ENCODE measurements around the gene CELF1.
A peak's percentile ranks its signal among the peaks of the same experiment; 100 is the strongest.

CELF1 gene

GRCh38 chr11:47552566-47553405, at the start of gene CELF1:
TSS of gene CELF1 (minus strand) at chr11:47553132. CDS start at chr11:47499523, 53,609 bp downstream.
- peak; percentile 69 for DNase-seq

- DNase-seq, result no peak
These were observed 47.0 kb upstream of the CELF1 start for GRCh38 chr11:47599902-47600301.

- no peak for DNase-seq
These were observed 43.0 kb upstream of the CELF1 start for GRCh38 chr11:47595967-47596366.

GRCh38 chr11:47595029-47595428, 42.1 kb upstream of the CELF1 start:
- no peak for DNase-seq

- DNase-seq, result no peak
These were observed 41.3 kb upstream of the CELF1 start, which contains the start of gene C1QTNF4 for GRCh38 chr11:47593934-47594855. TSS of gene C1QTNF4 (minus strand) at chr11:47594411. CDS start at chr11:47590810, 3,601 bp downstream.

- no peak for DNase-seq
These were observed 40.6 kb upstream of the CELF1 start for GRCh38 chr11:47593492-47593933.

- DNase-seq, result no peak
These were observed 40.0 kb upstream of the CELF1 start for GRCh38 chr11:47592970-47593369.

GRCh38 chr11:47592251-47592650, 39.3 kb upstream of the CELF1 start:
- no peak for DNase-seq

GRCh38 chr11:47591764-47592163, 38.8 kb upstream of the CELF1 start:
- no peak for DNase-seq

GRCh38 chr11:47589977-47590861, 37.3 kb upstream of the CELF1 start:
- no peak for DNase-seq

- no peak for DNase-seq
These were observed 36.6 kb upstream of the CELF1 start for GRCh38 chr11:47589584-47589976.

GRCh38 chr11:47589118-47589517, 36.2 kb upstream of the CELF1 start:
- DNase-seq, result no peak

- no peak for DNase-seq
These were observed 34.9 kb upstream of the CELF1 start for GRCh38 chr11:47587723-47588326.

GRCh38 chr11:47587039-47587716, 34.2 kb upstream of the CELF1 start:
- no peak for DNase-seq

GRCh38 chr11:47586098-47586855, 33.3 kb upstream of the CELF1 start, which contains the start of gene FAM180B:
TSS of gene FAM180B (plus strand) at chr11:47586678. CDS start at chr11:47586769, 91 bp downstream.
- DNase-seq, result no peak

GRCh38 chr11:47583844-47584243, 30.9 kb upstream of the CELF1 start:
- no peak for DNase-seq

- DNase-seq, result peak; percentile 76
These were observed 25.9 kb upstream of the CELF1 start, which contains the start of the genes KBTBD4 and NDUFS3 for GRCh38 chr11:47578524-47579494. TSS of gene KBTBD4 (minus strand) at chr11:47578970. CDS start at chr11:47578951, 19 bp downstream. TSS of gene NDUFS3 (plus strand) at chr11:47579074. CDS start at chr11:47579092, 18 bp downstream.

GRCh38 chr11:47577460-47578041, 24.6 kb upstream of the CELF1 start:
- DNase-seq, result no peak

- no peak for DNase-seq
These were observed 20.4 kb upstream of the CELF1 start for GRCh38 chr11:47573321-47573720.

All from NCI-H2081 treated with DMSO at 0.1 percent for 48 hours (cell line).